HepG2 (cell line): ENCODE data around the gene CCBE1. TPM values are rescaled to one million over a fixed set of nuclear protein-coding genes. Genes with fewer than 3 reads are reported as not detected.

Experiments used
- ATAC-seq: fragments of 200-7000 bp; cut with Tn5 transposase; 3 replicates; pipeline ENCODE4 v1.9.1; 2020; ENCODE audit warnings: mild to moderate bottlenecking, moderate library complexity
- BruUV-seq: library from RNA; stranded (reverse); fragments of 400-500 nt; replicated peaks from 2 replicates; lab custom pipeline; 2021; lab: Mats Ljungman, UMichigan
- CTCF ChIA-PET: fragments of 300-600 bp; formaldehyde crosslinking; extraction: SDS; loops from one replicate; lab custom pipeline; 2021; ENCODE audit warnings: low total read pairs, inconsistent platforms, low intra/inter-chr PET ratio; lab: Yijun Ruan, JAX
- POLR2A ChIA-PET: fragments of 350-600 bp; sonication (Branson Sonifier 250); formaldehyde crosslinking; loops from one replicate; lab custom pipeline; 2020; ENCODE audit warnings: antibody characterized with exemption, inconsistent platforms; lab: Yijun Ruan, JAX
- DNase-seq: peaks from one replicate; pipeline ENCODE4 v3.0.0-alpha.2; 2015; ENCODE audit warnings: low spot score
- FAIRE-seq: peaks from 3 replicates; lab custom pipeline; 2011; peaks lifted over from hg19 to GRCh38; lab: Jason Lieb, UNC
- H2AFZ ChIP-seq: one replicate; pipeline ENCODE4 v1.6.1; 2011; ENCODE audit warnings: low read length, inconsistent platforms
- H3K27ac ChIP-seq: fragments of 300-600 bp; 3 replicates; pipeline ENCODE4 v1.8.0; 2011; ENCODE audit warnings: mixed run types, mild to moderate bottlenecking, mixed read lengths, low read length, inconsistent platforms; ENCODE audit not compliant: insufficient read depth; ENCODE audit errors: extremely low read length
- H3K27me3 ChIP-seq, 2 experiments: fragments of 200-600 bp in 1 of 2; 2 replicates in 1 of 2; 3 replicates in 1 of 2; pipeline versions ENCODE4 v1.6.0 to v1.8.0; 2011; ENCODE audit warnings: low read length in 2 of 2, mild to moderate bottlenecking in 2 of 2, moderate library complexity in 2 of 2, inconsistent platforms in 1 of 2; ENCODE audit not compliant: insufficient read depth in 2 of 2, control insufficient read depth in 1 of 2
- H3K36me3 ChIP-seq, 2 experiments: fragments of 200-600 bp in 1 of 2; replicated peaks in 1 of 2; 2 replicates in 1 of 2; 3 replicates in 1 of 2; pipeline versions ENCODE4 v1.5.1 to v1.8.0; 2011; ENCODE audit warnings: low read length in 2 of 2, inconsistent platforms in 1 of 2; ENCODE audit not compliant: insufficient read depth in 2 of 2, control insufficient read depth in 1 of 2
- H3K4me1 ChIP-seq: 2 replicates; pipeline ENCODE4 v1.5.1; 2012; ENCODE audit warnings: low read length, inconsistent platforms; ENCODE audit not compliant: insufficient read depth
- H3K4me2 ChIP-seq: 2 replicates; pipeline ENCODE4 v1.6.0; 2011; ENCODE audit warnings: low read depth, low read length, inconsistent platforms
- H3K4me3 ChIP-seq, 3 experiments: fragments of 200-600 bp in 1 of 3; sonication (generic), shearing (Covaris generic) in 1 of 3; replicated peaks in 1 of 3; 2 replicates each; pipeline ENCODE4 v1.5.1; 2011 to 2016; ENCODE audit warnings: low read length in 3 of 3, inconsistent platforms in 2 of 3, low read depth in 2 of 3, mild to moderate bottlenecking in 2 of 3, control low read depth in 1 of 3, mixed read lengths in 1 of 3; ENCODE audit not compliant: insufficient read depth in 1 of 3
- H3K79me2 ChIP-seq: one replicate; pipeline ENCODE4 v1.6.1; 2011; ENCODE audit warnings: low read length, inconsistent platforms; ENCODE audit not compliant: insufficient read depth
- H3K9ac ChIP-seq: 2 replicates; pipeline ENCODE4 v1.6.0; 2011; ENCODE audit warnings: mild to moderate bottlenecking, low read depth, low read length, inconsistent platforms; ENCODE audit not compliant: insufficient read depth
- H3K9me3 ChIP-seq: 2 replicates; pipeline ENCODE4 v1.5.1; 2012; ENCODE audit warnings: mild to moderate bottlenecking, low read length
- H4K20me1 ChIP-seq: 2 replicates; pipeline ENCODE4 v1.6.0; 2011; ENCODE audit warnings: inconsistent platforms, mild to moderate bottlenecking, low read length, moderate library complexity; ENCODE audit not compliant: insufficient read depth
- DR1 ChIP-seq: sonication (generic); formaldehyde crosslinking; IDR thresholded peaks from 2 replicates; pipeline ENCODE4 v1.8.0; 2021; ENCODE audit warnings: mild to moderate bottlenecking, missing genetic modification reagents, inconsistent platforms
- TSC22D2 ChIP-seq: sonication (generic); formaldehyde crosslinking; IDR thresholded peaks from 2 replicates; pipeline ENCODE4 v1.5.1; 2020; ENCODE audit warnings: missing genetic modification reagents, mild to moderate bottlenecking, borderline replicate concordance
- ZNF33A ChIP-seq: sonication (generic); formaldehyde crosslinking; IDR thresholded peaks from 2 replicates; pipeline ENCODE4 v1.5.1; 2020; ENCODE audit warnings: missing genetic modification reagents, mild to moderate bottlenecking, moderate library complexity, borderline replicate concordance
- ZNF543 ChIP-seq: sonication (generic); formaldehyde crosslinking; IDR thresholded peaks from 2 replicates; pipeline ENCODE4 v1.4.0; 2020; ENCODE audit warnings: mild to moderate bottlenecking, missing genetic modification reagents
- ZNF574 ChIP-seq: sonication (generic); formaldehyde crosslinking; IDR thresholded peaks from 2 replicates; pipeline ENCODE4 v1.4.0; 2020; ENCODE audit warnings: missing genetic modification reagents
- ZXDC ChIP-seq: sonication (generic); formaldehyde crosslinking; IDR thresholded peaks from 2 replicates; pipeline ENCODE4 v1.5.0; 2020; ENCODE audit warnings: mild to moderate bottlenecking, missing genetic modification reagents
- WGBS: methylation state at CpG from one replicate; pipeline ENCODE4 v1.1.6; 2017; ENCODE audit warnings: low lambda C conversion rate; 5-methylcytosine and 5-hydroxymethylcytosine counted together
- in situ Hi-C: cut with HindIII; loops from 2 replicates; pipeline ENCODE4 v1.10.0; 2017; ENCODE audit warnings: low pct_unique_long_range_greater_than_20kb; ENCODE audit not compliant: extremely low pct_ligation_motif_present
- intact Hi-C: fragments of 100-400 bp; cut with micrococcal nuclease; formaldehyde crosslinking; loops from one replicate; pipeline ENCODE4 v1.10.0; 2022; ENCODE audit not compliant: unreplicated experiment
- polyA plus RNA-seq, 8 experiments: library from polyadenylated mRNA; depleted of rRNA in 3 of 8; stranded (reverse) in 7 of 8; unstranded in 1 of 8; fragments of >200 nt; fragmentation: Illumina TruSeq in 4 of 8; extraction: Trizol in 4 of 8; gene quantifications; 2 replicates each; pipeline versions ENCODE4 v1.2.1 to v1.2.3, GENCODE V29; 2011 to 2016; ENCODE audit warnings: low read depth in 4 of 8, missing spikeins in 1 of 8, mixed read lengths in 1 of 8; ENCODE audit not compliant: insufficient read depth in 1 of 8
- total RNA-seq, 5 experiments: library from RNA; depleted of rRNA; stranded (reverse); fragments of >200 nt; fragmentation: Illumina TruSeq; extraction: Trizol; gene quantifications; 2 replicates each; pipeline ENCODE4 v1.2.3, GENCODE V29; 2016; ENCODE audit warnings: low read depth in 1 of 5

Gene CCBE1
- total and polyA plus RNA-seq, 2 of the 13 experiments (the other 11 are each of a cell fraction or from before 2014, with no cell fraction given): not detected

- 46% methylated on average over 6 of the region's 6 CpGs for WGBS
- Histone ChIP-seq H3K79me2 (no peaks in the 10 kb centered on the region), H3K27me3 (peaks cover 0 to 18% of the 10 kb centered on the region in 2 experiments; a peak in 2 of 5 replicates), H3K9ac (no peak overlapping the region), H3K4me3 (no peak overlapping the region), H4K20me1 (no peaks in the 10 kb centered on the region), H3K9me3 (no peaks in the 10 kb centered on the region; the same call in 1 of the 2 replicates), H3K4me2 (no peak overlapping the region), H3K4me1 (no peaks in the 10 kb centered on the region), H3K27ac (no peak overlapping the region), H3K36me3 (no peaks in the 10 kb centered on the region), H2AFZ (no peak overlapping the region)
- DNase-seq (no peak), FAIRE-seq (no peak), ATAC-seq (no peak)
- no TSS peak for BruUV-seq
- POLR2A ChIA-PET: no interaction called here
- intact Hi-C loops (no loop called here), in situ Hi-C loops (no loop called here)
- no peak for TF ChIP-seq TSC22D2 (CRISPR knock-in tag)
- TF ChIP-seq ZNF574: no peak
- no peak for TF ChIP-seq DR1 (CRISPR knock-in tag)
- no peak for TF ChIP-seq ZNF543
- TF ChIP-seq ZXDC (CRISPR knock-in tag): no peak
- no peak for TF ChIP-seq ZNF33A (CRISPR knock-in tag)
- CTCF ChIA-PET: no interaction called here
Measured at GRCh38 chr18:59669872-59670657, 27.2 kb downstream of the CCBE1 start.
